ENCODE results near the gene OR3A2.
"Not testable (repeated sequence)": the region's sequence is repeated elsewhere in the genome, so short reads cannot be mapped to it uniquely, and the experiment has no call there.

OR3A2 gene

DNA sequence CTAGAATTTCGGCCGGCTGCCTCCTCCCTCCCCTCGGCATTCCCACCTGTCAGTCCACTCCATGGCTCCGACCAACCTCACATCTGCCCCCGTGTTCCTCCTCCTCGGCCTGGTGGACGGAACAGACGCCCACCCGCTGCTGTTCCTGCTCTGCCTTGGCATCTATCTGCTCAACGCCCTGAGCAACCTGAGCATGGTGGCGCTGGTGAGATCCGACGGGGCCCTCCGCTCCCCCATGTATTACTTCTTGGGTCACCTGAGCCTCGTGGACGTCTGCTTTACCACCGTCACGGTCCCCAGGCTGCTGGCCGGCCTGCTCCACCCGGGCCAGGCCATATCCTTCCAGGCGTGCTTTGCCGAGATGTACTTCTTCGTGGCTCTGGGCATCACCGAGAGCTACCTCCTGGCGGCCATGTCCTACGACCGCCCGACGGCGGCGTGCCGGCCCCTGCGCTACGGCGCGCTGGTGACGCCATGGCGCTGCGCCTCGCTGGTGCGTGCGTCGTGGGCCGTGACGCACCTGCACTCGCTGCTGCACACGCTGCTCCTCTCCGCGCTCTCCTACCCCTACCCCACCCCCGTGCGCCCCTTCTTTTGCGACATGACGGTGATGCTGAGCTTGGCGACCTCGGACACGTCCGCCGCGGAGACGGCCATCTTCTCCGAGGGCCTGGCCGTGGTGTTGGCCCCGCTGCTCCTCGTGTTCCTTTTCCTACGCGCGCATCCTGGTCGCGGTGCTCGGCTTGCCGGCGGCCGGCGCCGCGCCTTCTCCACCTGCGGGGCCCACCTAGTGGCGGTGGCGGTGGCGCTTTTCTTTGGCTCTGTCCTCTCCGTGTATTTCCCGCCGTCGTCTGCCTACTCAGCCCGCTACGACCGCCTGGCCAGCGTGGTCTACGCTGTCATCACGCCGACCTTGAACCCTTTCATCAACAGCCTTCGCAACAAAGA, at the start of gene OR3A2:
Gene OR3A2, minus strand, starts transcription at position 440 of the 948 bp plus-strand sequence.
- DNase-seq (ENCODE audit: low spot score), result peak; percentile 43

DNA sequence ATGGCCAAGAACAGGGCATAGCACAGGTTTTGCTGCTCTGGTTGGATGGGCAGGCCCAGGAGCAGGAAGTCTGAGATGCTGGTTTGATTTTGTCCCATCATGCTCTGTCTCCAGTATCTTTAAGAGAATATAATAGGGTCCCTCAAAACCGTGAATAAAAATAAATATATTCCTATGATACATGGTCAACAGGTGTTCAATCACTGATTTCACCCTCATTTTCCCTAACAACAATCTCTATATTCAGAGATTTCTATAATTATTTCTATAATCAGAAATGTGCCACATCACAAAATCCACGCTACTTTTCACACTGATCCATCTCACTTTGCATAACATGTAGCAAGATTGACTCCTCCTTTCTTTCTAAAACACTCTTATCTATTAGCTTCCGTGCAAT, 47.6 kb upstream of the OR3A2 start, which contains the start of gene OR1E2:
Gene OR1E2, minus strand, starts transcription at position 101 of the 400 bp plus-strand sequence. Its CDS starts 0 bp downstream, at position 101.
- no peak for DNase-seq (ENCODE audit: low spot score)

DNA sequence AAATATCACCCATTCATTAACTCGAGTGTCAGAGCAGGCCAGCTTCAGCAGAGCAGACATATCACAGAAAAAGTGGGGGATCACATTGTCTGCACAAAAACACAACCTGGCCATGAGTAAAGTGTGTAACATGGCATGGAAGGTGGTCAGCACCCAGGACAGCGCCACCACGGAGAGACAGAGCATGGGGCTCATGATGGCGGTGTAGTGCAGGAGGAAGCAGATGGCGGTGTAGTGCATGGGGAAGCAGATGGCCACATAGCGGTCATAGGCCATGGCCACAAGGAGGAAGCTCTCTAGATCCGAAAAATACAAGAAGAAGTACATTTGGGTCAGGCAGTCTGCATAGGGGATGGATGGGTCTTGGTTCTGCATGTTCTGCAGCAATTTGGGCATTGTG, 47.1 kb upstream of the OR3A2 start:
- DNase-seq (ENCODE audit: low spot score), result peak; percentile 40

DNA sequence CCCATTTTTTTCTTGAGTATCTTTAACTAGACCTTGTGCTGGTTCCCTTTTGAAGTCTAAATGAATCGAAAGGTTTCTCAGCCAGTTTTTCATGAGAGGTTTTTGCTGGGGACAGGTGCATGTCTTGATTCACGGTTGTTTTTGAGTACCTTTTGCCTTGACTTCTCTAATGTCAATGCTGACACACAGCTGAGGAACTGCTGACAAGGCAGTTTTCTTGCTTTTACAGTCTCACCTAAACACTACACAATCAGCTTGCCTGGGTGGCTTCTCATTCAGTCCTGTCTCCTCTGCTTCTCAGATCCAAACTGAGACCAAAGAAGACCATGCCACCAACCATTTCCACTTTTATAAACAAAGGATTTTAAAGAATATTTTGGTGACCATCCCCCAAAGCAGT, 32.1 kb upstream of the OR3A2 start:
- no peak for DNase-seq (ENCODE audit: low spot score)

GRCh38 chr17:3415610-3416009, 29.5 kb upstream of the OR3A2 start:
- no peak for DNase-seq (ENCODE audit: low spot score)

DNA sequence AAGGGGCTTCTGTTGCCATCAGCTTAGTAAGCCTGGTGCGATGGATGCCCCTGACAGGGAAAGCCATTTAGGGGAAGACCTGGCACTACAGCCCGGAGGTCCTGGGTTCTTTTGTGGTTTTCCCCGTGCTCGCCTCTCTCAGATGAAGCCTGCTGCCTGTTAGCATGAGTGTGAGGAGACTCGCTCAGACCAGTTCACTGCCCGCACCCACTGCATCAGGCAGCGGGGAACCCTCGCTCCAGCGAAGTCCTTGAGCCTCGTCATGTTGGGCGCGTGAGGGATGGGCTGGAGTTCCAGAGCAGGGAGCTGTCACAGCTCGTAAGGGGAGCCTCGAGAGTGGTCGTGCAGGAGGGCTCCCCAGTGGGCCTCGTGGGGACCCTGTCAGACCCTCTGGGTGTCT, 26.1 kb upstream of the OR3A2 start:
- DNase-seq (ENCODE audit: low spot score), result not testable (repeated sequence)

DNA sequence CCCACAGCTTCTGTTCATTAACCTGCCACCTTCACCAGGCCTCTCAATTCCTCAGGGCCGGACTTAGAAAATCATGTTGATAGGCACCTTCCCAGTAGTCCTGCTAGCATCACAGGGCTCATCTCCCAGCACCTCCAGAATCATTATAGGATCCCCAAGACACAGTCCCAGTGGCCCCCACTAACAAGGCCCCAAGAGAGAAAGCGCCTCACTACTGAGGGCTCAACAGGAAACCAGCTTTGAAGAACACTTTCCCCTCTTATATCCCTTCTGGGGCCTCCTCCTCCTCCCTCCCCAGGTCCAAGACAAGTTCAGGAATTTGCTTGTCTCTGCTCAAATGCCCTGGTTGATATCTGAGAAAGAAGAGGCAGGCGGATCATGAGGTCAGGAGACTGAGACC, 25.0 kb upstream of the OR3A2 start, which contains the start of gene OR3A3:
Gene OR3A3, plus strand, starts transcription at position 301 of the 400 bp plus-strand sequence.
- DNase-seq (ENCODE audit: low spot score), result no peak

GRCh38 chr17:3403856-3404255, 17.7 kb upstream of the OR3A2 start:
- DNase-seq (ENCODE audit: low spot score), result not testable (repeated sequence)

- DNase-seq (ENCODE audit: low spot score), result no peak
Observed at GRCh38 chr17:3401786-3402185, 15.7 kb upstream of the OR3A2 start.

- DNase-seq (ENCODE audit: low spot score), result no peak
Observed at GRCh38 chr17:3400055-3400454, 13.9 kb upstream of the OR3A2 start.

DNA sequence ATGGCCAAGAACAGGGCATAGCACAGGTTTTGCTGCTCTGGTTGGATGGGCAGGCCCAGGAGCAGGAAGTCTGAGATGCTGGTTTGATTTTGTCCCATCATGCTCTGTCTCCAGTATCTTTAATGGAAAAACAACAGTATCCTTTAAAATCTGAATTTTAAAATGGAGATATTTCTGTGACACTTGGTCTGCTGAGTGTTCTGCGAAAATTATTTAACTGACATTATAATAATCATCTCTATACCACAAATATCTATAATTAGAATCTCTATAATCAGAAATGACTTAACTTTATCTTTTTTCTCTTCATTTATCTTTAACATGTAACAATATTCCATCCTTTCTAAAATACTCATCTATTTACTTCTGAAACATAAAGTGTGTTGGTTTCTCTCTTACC, 12.2 kb upstream of the OR3A2 start, which contains the start of gene OR1E1:
Gene OR1E1, minus strand, starts transcription at position 101 of the 400 bp plus-strand sequence. Its CDS starts 0 bp downstream, at position 101.
- DNase-seq (ENCODE audit: low spot score), result no peak

GRCh38 chr17:3397801-3398200, 11.7 kb upstream of the OR3A2 start:
- DNase-seq (ENCODE audit: low spot score), result peak; percentile 18

- no peak for DNase-seq (ENCODE audit: low spot score)
Observed at GRCh38 chr17:3389791-3390190, 3.7 kb upstream of the OR3A2 start.

DNA sequence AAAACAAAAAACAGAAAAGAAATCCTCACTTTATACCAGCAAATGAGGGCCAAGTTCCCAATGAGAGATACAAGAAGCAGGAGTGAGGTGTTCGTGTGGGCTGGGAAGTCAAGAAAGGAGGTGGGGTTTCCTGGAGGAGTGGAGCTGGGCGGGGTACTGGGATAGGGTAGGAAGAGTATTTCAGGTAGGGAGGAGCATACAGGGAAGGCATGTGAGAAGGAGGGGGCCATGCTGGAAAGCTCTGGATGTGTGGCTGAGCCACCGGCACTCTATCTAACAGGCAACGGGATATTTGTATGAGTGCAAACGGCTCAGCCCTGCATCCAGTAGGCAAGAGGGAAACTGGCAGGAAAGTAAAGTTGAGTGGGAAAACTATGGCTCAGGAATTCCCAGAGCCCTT, 4.2 kb downstream of the OR3A2 start:
- no peak for DNase-seq (ENCODE audit: low spot score)

GRCh38 chr17:3378321-3378720, 7.8 kb downstream of the OR3A2 start:
- no peak for DNase-seq (ENCODE audit: low spot score)

DNA sequence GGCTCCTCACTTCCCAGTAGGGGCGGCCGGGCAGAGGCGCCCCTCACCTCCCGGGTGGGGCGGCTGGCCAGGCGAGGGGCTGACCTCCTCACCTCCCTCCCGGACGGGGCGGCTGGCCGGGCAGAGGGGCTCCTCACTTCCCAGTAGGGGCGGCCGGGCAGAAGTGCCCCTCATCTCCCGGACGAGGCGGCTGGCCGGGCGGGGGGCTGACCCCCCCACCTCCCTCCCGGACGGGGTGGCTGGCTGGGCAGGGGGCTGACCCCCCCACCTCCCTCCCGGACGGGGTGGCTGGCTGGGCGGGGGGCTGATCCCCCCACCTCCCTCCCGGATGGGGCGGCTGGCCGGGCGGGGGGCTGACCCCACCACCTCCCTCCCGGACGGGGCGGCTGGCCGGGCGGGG, 14.9 kb downstream of the OR3A2 start:
- not testable (repeated sequence) for DNase-seq (ENCODE audit: low spot score)

DNA sequence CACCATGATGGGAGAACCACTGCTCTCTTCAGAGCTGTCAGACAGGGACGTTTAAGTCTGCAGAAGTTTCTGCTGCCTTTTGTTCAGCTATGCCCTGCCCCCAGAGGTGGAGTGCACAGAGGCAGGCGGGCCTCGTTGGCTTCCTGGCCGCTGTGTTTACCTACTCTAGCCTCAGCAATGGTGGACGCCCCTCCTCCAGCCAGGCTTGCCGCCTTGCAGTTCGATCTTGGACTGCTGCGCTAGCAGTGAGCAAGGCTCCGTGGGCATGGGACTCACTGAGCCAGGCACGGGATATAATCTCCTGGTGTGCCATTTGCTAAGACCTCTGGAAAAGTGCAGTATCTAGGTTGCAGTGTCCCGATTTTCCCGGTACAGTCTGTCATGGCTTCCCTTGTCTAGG, 43.3 kb downstream of the OR3A2 start:
- not testable (repeated sequence) for DNase-seq (ENCODE audit: low spot score)

GRCh38 chr17:3335876-3336275, 50.2 kb downstream of the OR3A2 start:
- DNase-seq (ENCODE audit: low spot score), result no peak

- no peak for DNase-seq (ENCODE audit: low spot score)
Observed at GRCh38 chr17:3318336-3318735, 67.8 kb downstream of the OR3A2 start.

- DNase-seq (ENCODE audit: low spot score), result no peak
Observed at GRCh38 chr17:3316836-3317235, 69.3 kb downstream of the OR3A2 start.

GRCh38 chr17:3308603-3309002, 77.5 kb downstream of the OR3A2 start:
- DNase-seq (ENCODE audit: low spot score), result no peak

- no peak for DNase-seq (ENCODE audit: low spot score)
Observed at GRCh38 chr17:3298260-3298659, 87.8 kb downstream of the OR3A2 start, which contains the start of gene OR3A1. Gene OR3A1 (minus strand): TSS chr17:3298360. CDS start chr17:3292582, 5,778 bp downstream.

DNA sequence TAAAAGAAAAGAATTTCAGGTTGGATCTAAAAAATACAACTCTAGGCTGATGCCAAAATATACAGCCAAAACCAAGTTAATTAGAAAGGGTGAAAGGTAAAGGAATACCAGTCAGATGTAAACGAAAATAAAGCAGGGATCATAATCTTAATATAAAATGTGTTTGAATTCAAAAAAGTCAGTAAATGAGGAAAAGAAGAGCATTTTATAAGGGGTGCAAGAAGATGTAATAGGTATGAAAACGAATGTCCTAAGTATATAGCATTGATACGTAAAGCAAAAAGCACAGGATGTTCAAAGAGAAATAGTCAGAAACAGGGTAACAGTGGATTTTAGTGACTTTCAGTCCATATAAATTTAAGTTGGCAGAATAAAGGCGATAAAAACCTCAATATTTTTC, 90.5 kb downstream of the OR3A2 start:
- no peak for DNase-seq (ENCODE audit: low spot score)
